GM10266 (cell line): Measurements from ENCODE around the gene BEND5.

Source experiments
- DNase-seq: peaks from one replicate; pipeline ENCODE4 v3.0.0; 2012; ENCODE audit errors: extremely low spot score
- CTCF ChIP-seq: IDR thresholded peaks from 2 replicates; pipeline ENCODE4 v1.5.1; 2012; ENCODE audit warnings: mild to moderate bottlenecking, low read depth; ENCODE audit not compliant: control insufficient read depth, insufficient read depth; ENCODE audit errors: missing control alignments

Gene BEND5, protein sequence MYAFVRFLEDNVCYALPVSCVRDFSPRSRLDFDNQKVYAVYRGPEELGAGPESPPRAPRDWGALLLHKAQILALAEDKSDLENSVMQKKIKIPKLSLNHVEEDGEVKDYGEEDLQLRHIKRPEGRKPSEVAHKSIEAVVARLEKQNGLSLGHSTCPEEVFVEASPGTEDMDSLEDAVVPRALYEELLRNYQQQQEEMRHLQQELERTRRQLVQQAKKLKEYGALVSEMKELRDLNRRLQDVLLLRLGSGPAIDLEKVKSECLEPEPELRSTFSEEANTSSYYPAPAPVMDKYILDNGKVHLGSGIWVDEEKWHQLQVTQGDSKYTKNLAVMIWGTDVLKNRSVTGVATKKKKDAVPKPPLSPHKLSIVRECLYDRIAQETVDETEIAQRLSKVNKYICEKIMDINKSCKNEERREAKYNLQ

DNA sequence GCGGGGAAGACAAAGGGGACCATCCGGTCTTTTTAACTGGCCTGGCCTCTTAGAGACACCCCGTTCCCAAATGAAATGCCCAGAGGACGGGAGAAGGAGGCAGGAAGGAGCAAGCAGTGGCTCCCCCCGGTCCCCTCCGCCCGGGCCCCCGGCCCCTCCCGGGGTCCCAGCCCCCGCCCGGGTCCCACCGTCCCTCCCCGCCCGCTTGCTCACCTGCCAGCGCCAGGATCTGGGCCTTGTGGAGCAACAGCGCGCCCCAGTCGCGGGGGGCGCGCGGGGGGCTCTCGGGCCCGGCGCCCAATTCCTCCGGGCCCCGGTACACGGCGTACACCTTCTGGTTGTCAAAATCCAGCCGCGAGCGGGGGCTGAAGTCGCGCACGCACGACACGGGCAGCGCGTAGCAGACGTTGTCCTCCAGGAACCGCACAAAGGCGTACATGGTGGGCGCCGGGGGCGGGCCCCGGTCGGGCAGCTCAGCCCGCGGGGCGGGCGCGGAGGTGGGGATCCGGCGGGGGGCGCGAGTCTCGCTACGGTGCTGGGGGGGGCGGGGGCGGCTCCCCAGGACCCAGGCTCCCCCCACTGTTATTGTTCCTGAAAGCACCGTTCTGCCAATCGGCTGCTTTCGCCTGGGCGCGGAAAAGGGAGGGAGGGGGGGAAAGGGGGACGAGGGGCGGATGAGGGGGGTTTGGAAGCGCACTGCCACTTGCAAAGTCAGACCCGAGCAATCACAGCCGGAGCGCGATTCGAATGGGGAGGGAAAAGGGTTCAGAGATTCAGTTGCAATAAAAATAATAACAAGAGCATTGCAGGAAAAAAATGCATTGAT is at the start of gene BEND5:
Gene BEND5, minus strand, starts transcription at position 499 of the 826 bp plus-strand sequence. Its CDS starts 60 bp downstream, at position 439.
- peak; percentile 22 for DNase-seq

DNA sequence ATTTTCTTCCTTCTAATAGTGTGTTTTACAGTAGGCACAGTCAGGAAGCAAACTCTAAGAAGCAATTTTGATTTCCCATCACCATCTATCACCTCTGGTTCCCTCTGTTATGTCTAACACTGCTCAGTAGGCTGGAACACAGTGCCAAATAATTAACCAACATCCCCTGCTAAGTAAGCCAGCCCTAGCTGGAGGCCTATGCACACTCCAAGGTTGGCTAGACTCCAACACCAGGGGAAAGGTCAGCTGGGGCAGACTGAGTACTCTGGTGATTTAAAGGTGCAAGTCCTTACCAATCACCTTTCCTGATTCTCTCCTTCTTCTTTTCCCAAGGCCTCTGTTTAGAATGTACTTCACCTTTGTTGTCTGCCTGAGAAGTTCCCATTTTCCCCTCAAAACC is 46.5 kb upstream of the BEND5 start:
- no peak for DNase-seq
- TF ChIP-seq CTCF, result no peak

More for the DNA sequence above, at the start of gene BEND5:
- TF ChIP-seq CTCF, result no peak

- TF ChIP-seq CTCF, result no peak
- no peak for DNase-seq
These were observed 43.8 kb upstream of the BEND5 start for GRCh38 chr1:48820491-48820890.

- DNase-seq, result peak; percentile 46
- TF ChIP-seq CTCF, result peak; percentile 81
These were observed 40.9 kb upstream of the BEND5 start for GRCh38 chr1:48817505-48818114.

DNA sequence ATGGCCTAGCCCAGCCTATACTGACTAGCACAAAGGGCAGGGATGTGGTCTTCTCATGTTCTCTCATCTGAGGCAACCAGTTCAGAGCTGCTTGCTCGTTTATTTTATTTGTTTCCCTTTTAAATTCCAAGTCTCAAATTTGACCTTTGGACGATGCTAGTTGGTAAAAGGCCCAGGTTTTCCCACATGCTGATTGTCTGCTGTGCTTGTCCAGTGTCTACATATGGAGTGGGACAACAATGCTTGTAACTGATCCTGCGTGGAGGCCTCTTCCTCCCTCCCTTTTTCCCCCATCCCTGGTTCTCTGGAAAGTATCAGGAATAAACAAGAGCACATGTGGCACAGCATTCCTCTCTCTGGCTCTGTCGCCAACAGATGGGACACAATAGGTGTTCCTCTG is 34.0 kb upstream of the BEND5 start:
- DNase-seq, result no peak
- no peak for TF ChIP-seq CTCF

GRCh38 chr1:48808496-48808895 is 31.8 kb upstream of the BEND5 start:
- DNase-seq, result no peak
- TF ChIP-seq CTCF, result no peak
